WTC11 (cell line): ENCODE data around the gene ANAPC4.

ENCODE experiments used
- ATF1 ChIP-seq: sonication (generic); formaldehyde crosslinking; IDR thresholded peaks from 2 replicates; pipeline ENCODE4 v1.8.1; 2023; ENCODE audit warnings: mild to moderate bottlenecking, moderate library complexity, missing genetic modification reagents
- CREM ChIP-seq: sonication (generic); formaldehyde crosslinking; IDR thresholded peaks from 2 replicates; pipeline ENCODE4 v1.8.1; 2022; ENCODE audit warnings: mild to moderate bottlenecking, missing genetic modification reagents, moderate library complexity
- ELF4 ChIP-seq: sonication (generic); formaldehyde crosslinking; IDR thresholded peaks from 2 replicates; pipeline ENCODE4 v1.8.1; 2022; ENCODE audit warnings: low read depth, mild to moderate bottlenecking, moderate library complexity, missing genetic modification reagents
- ESRRA ChIP-seq: sonication (generic); formaldehyde crosslinking; IDR thresholded peaks from 2 replicates; pipeline ENCODE4 v1.8.1; 2022; ENCODE audit warnings: mild to moderate bottlenecking, missing genetic modification reagents, borderline replicate concordance
- ETV6 ChIP-seq: sonication (generic); formaldehyde crosslinking; IDR thresholded peaks from 2 replicates; pipeline ENCODE4 v1.8.1; 2022; ENCODE audit warnings: mild to moderate bottlenecking, missing genetic modification reagents
- NFE2L1 ChIP-seq: sonication (generic); formaldehyde crosslinking; IDR thresholded peaks from 2 replicates; pipeline ENCODE4 v1.8.1; 2023; ENCODE audit warnings: missing genetic modification reagents
- TF ChIP-seq, protein P1 (sequence below): fragments of 200-600 bp; IDR thresholded peaks from 2 replicates; pipeline ENCODE4 v1.8.0; 2022; ENCODE audit warnings: antibody characterized with exemption

DNA sequence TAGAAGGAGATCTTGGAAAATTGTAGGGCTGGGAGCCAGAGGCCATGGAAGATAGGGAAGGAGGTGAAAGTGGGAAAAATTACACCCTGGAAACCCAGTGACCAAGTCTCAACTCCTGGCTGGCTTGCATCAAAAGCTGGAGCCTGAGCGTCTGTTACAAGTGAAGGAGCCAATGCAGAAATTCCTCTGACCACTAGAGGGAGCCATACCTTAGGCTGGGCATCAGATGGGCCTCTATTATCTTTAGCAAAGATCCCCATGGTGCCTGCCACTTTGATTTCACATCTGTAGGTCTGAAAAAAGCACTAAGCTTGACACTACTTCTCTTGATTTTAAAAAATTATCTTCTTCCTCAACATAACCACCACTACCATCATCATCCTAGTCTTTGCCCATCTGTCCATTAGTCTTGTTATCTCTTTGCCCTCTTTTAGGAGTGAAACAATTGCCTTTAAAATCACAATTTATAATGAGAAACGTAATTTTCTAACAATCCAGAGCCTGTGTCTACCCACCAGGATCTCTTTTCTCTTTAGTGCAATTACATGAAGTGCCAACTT is 62.9 kb downstream of the ANAPC4 start:
- TF ChIP-seq, protein P1, sequence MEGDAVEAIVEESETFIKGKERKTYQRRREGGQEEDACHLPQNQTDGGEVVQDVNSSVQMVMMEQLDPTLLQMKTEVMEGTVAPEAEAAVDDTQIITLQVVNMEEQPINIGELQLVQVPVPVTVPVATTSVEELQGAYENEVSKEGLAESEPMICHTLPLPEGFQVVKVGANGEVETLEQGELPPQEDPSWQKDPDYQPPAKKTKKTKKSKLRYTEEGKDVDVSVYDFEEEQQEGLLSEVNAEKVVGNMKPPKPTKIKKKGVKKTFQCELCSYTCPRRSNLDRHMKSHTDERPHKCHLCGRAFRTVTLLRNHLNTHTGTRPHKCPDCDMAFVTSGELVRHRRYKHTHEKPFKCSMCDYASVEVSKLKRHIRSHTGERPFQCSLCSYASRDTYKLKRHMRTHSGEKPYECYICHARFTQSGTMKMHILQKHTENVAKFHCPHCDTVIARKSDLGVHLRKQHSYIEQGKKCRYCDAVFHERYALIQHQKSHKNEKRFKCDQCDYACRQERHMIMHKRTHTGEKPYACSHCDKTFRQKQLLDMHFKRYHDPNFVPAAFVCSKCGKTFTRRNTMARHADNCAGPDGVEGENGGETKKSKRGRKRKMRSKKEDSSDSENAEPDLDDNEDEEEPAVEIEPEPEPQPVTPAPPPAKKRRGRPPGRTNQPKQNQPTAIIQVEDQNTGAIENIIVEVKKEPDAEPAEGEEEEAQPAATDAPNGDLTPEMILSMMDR: peak; percentile 89
- TF ChIP-seq ESRRA (CRISPR knock-in tag) (no peak), ETV6 (CRISPR knock-in tag) (no peak), NFE2L1 (CRISPR knock-in tag) (no peak), CREM (no peak), ELF4 (CRISPR knock-in tag) (no peak), ATF1 (CRISPR knock-in tag) (no peak)
